Naive thymus-derived CD4-positive, alpha-beta T cell (primary cell): ENCODE measurements around the gene RNU1-3. TPM values are rescaled to one million over a fixed set of nuclear protein-coding genes. Genes with fewer than 3 reads are reported as not detected.
"Not testable (repeated sequence)": the region's sequence is repeated elsewhere in the genome, so short reads cannot be mapped to it uniquely, and the experiment has no call there.

Experiments
- ATAC-seq: fragments of 150-1000 bp; cut with Tn5 transposase; 2 replicates; pipeline ENCODE4 v1.10.0; 2021; ENCODE audit warnings: mild to moderate bottlenecking, moderate library complexity
- CTCF ChIA-PET: fragments of 350-600 bp; sonication (Branson Sonifier 250); formaldehyde crosslinking; loops from one replicate; lab custom pipeline; 2021; ENCODE audit warnings: antibody characterized with exemption; lab: Charles Lee
- POLR2A ChIA-PET: fragments of 350-600 bp; sonication (Branson Sonifier 250); formaldehyde crosslinking; loops from one replicate; lab custom pipeline; 2021; ENCODE audit warnings: antibody characterized with exemption, inconsistent platforms; lab: Charles Lee
- DNase-seq, 9 donors: peaks; one replicate each; pipeline versions ENCODE4 v3.0.0 to v3.0.0-alpha.2; 2020 to 2022; ENCODE audit warnings: mixed read lengths in 1 of 9
- H3K27ac ChIP-seq: one replicate; pipeline ENCODE4 v1.7.0; 2013; ENCODE audit warnings: mild to moderate bottlenecking, low read depth, low read length, moderate library complexity
- H3K27me3 ChIP-seq, 2 donors: one replicate each; pipeline ENCODE4 v1.7.0; 2013; ENCODE audit warnings: low read length in 2 of 2, mild to moderate bottlenecking in 2 of 2, moderate library complexity in 2 of 2; ENCODE audit not compliant: control insufficient read depth in 2 of 2, insufficient read depth in 2 of 2
- H3K36me3 ChIP-seq, 3 experiments: 1 replicate in 2 of 3; 2 replicates in 1 of 3; pipeline ENCODE4 v1.7.0; 2013; ENCODE audit warnings: low read length in 3 of 3, mild to moderate bottlenecking in 3 of 3, moderate library complexity in 1 of 3; ENCODE audit not compliant: insufficient read depth in 3 of 3, control insufficient read depth in 2 of 3
- H3K4me1 ChIP-seq, 2 donors: one replicate each; pipeline ENCODE4 v1.7.0; 2013; ENCODE audit warnings: low read length in 2 of 2, mild to moderate bottlenecking in 2 of 2, moderate library complexity in 1 of 2; ENCODE audit not compliant: control insufficient read depth in 2 of 2, insufficient read depth in 2 of 2
- H3K4me3 ChIP-seq: 2 replicates; pipeline ENCODE4 v1.7.0; 2013; ENCODE audit warnings: mild to moderate bottlenecking, low read length
- H3K9me3 ChIP-seq, 3 experiments: 1 replicate in 2 of 3; 2 replicates in 1 of 3; pipeline ENCODE4 v1.7.0; 2013; ENCODE audit warnings: low read length in 3 of 3; ENCODE audit not compliant: control insufficient read depth in 2 of 3
- H3K27ac Mint-ChIP-seq, 9 donors: one replicate each; pipeline ENCODE4 v1.8.0; 2020 to 2022; ENCODE audit warnings: mixed read lengths in 9 of 9, mild to moderate bottlenecking in 8 of 9, moderate library complexity in 5 of 9, inconsistent platforms in 2 of 9
- H3K27me3 Mint-ChIP-seq, 5 donors: one replicate each; pipeline ENCODE4 v1.8.0; 2021 to 2022; ENCODE audit warnings: mixed read lengths in 5 of 5, mild to moderate bottlenecking in 1 of 5
- H3K36me3 Mint-ChIP-seq, 5 donors: one replicate each; pipeline ENCODE4 v1.8.0; 2020 to 2022; ENCODE audit warnings: mixed read lengths in 5 of 5, mild to moderate bottlenecking in 3 of 5, inconsistent platforms in 1 of 5
- H3K4me1 Mint-ChIP-seq, 7 donors: one replicate each; pipeline ENCODE4 v1.8.0; 2020 to 2022; ENCODE audit warnings: mixed read lengths in 7 of 7, mild to moderate bottlenecking in 3 of 7, inconsistent platforms in 1 of 7
- H3K4me3 Mint-ChIP-seq, 10 donors: one replicate each; pipeline ENCODE4 v1.8.0; 2020 to 2022; ENCODE audit warnings: mild to moderate bottlenecking in 10 of 10, mixed read lengths in 10 of 10, moderate library complexity in 6 of 10, inconsistent platforms in 2 of 10
- H3K9me3 Mint-ChIP-seq, 11 donors: one replicate each; pipeline ENCODE4 v1.8.0; 2020 to 2022; ENCODE audit warnings: mixed read lengths in 11 of 11, mild to moderate bottlenecking in 4 of 11, inconsistent platforms in 1 of 11, moderate library complexity in 1 of 11
- intact Hi-C, 2 donors: fragments of 100-400 bp; cut with micrococcal nuclease; formaldehyde crosslinking; loops; one replicate each; pipeline ENCODE4 v1.15.1; 2023
- polyA plus RNA-seq, 2 donors: library from polyadenylated mRNA; unstranded; fragments of 300-500 nt; fragmentation: Illumina TruSeq; gene quantifications; one replicate each; pipeline ENCODE4 v1.2.3, GENCODE V29; 2021
- total RNA-seq, 6 experiments: library from RNA in 5 of 6; stranded (reverse) in 5 of 6; gene quantifications; 1 replicate in 5 of 6; 2 replicates in 1 of 6; pipeline ENCODE4 v1.2.3 and lab custom pipeline; 2021 to 2026

RNU1-3 gene
- total and polyA plus RNA-seq, 7 experiments from 2014 or later = 2,341 to 4,458 (median 3,337) TPM; not detected in 2

- CTCF ChIA-PET = interaction anchor here (0.6 kb wide), 1 partner anchor 232 kb away, joined by 3 read pairs; no protein-coding TSS in a partner anchor
- H3K9me3 ChIP-seq, H3K36me3 Mint-ChIP-seq, H3K4me1 ChIP-seq, H3K4me3 Mint-ChIP-seq, H3K27me3 Mint-ChIP-seq, H3K27me3 ChIP-seq, POLR2A ChIA-PET, ATAC-seq, H3K36me3 ChIP-seq, H3K4me1 Mint-ChIP-seq, H3K27ac Mint-ChIP-seq, H3K4me3 ChIP-seq, DNase-seq, H3K27ac ChIP-seq, H3K9me3 Mint-ChIP-seq, intact Hi-C loops: not testable (repeated sequence)
Observed at GRCh38 chr1:16687132-16687800, 20.5 kb upstream of the RNU1-3 start.

GRCh38 chr1:16685445-16686371 is 19.0 kb upstream of the RNU1-3 start:
- H3K9me3 Mint-ChIP-seq, H3K36me3 Mint-ChIP-seq, H3K4me1 ChIP-seq, H3K27ac Mint-ChIP-seq, POLR2A ChIA-PET, H3K27me3 ChIP-seq, H3K4me1 Mint-ChIP-seq, intact Hi-C loops, H3K9me3 ChIP-seq, H3K27ac ChIP-seq, CTCF ChIA-PET, H3K4me3 ChIP-seq, H3K36me3 ChIP-seq, H3K27me3 Mint-ChIP-seq, DNase-seq, ATAC-seq: not testable (repeated sequence)
- H3K4me3 Mint-ChIP-seq = peak overlapping the region in 5 of 10 donors; percentile 10 to 72 (median 54)

- DNase-seq = peak in 2 of 9 donors; percentile 28 to 42
- H3K27ac ChIP-seq, H3K4me1 Mint-ChIP-seq, intact Hi-C loops, H3K9me3 ChIP-seq, POLR2A ChIA-PET, CTCF ChIA-PET, H3K4me3 Mint-ChIP-seq, H3K27ac Mint-ChIP-seq, H3K9me3 Mint-ChIP-seq, H3K4me1 ChIP-seq, H3K36me3 ChIP-seq, H3K4me3 ChIP-seq, H3K27me3 ChIP-seq, H3K36me3 Mint-ChIP-seq: not testable (repeated sequence)
- H3K27me3 Mint-ChIP-seq = peaks cover 6 to 14% (median 9%) of the 10 kb centered on the region in 5 donors
- ATAC-seq = peak; percentile 77
Observed at GRCh38 chr1:16684738-16685337, 18.1 kb upstream of the RNU1-3 start.

GRCh38 chr1:16684152-16684551 is 17.4 kb upstream of the RNU1-3 start:
- H3K27ac ChIP-seq, intact Hi-C loops, H3K9me3 ChIP-seq, H3K9me3 Mint-ChIP-seq, H3K4me1 Mint-ChIP-seq, H3K36me3 Mint-ChIP-seq, CTCF ChIA-PET, H3K27ac Mint-ChIP-seq, H3K27me3 ChIP-seq, DNase-seq, ATAC-seq, H3K4me3 Mint-ChIP-seq, H3K4me3 ChIP-seq, POLR2A ChIA-PET, H3K4me1 ChIP-seq, H3K36me3 ChIP-seq: not testable (repeated sequence)
- H3K27me3 Mint-ChIP-seq = peaks cover 6 to 19% (median 15%) of the 10 kb centered on the region in 5 donors

DNA sequence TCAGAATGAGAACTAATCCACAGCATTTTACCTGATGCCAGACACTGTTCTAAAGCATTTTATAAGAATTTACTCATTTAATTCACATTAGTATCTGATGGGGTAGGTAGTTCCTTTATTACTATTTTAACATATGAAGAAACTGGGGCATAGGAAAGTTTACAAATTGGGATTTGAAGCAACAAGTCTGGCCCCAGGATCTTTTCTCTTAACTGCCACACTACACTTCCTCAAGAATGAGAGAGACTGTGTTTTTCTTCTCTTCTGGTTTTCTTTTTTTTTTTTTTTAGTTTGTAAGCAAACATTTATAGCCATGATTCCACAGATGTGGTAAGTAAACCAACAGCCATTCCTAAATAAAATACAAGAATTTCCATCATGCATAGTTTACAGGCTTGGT is 16.1 kb upstream of the RNU1-3 start:
- H3K27ac ChIP-seq, H3K36me3 ChIP-seq, ATAC-seq, CTCF ChIA-PET, intact Hi-C loops, H3K4me1 ChIP-seq, H3K27ac Mint-ChIP-seq, H3K4me3 Mint-ChIP-seq, DNase-seq, H3K9me3 Mint-ChIP-seq, H3K4me3 ChIP-seq, H3K36me3 Mint-ChIP-seq, H3K27me3 ChIP-seq, POLR2A ChIA-PET, H3K9me3 ChIP-seq: not testable (repeated sequence)
- Mint-ChIP-seq H3K27me3 (peaks cover 6 to 30% (median 21%) of the 10 kb centered on the region in 5 donors), H3K4me1 (peaks cover 0 to 14% (median 7%) of the 10 kb centered on the region in 7 donors)

GRCh38 chr1:16680366-16680765 is 13.6 kb upstream of the RNU1-3 start:
- peaks cover 0 to 14% of the 10 kb centered on the region in 2 donors for H3K4me1 ChIP-seq
- H3K36me3 Mint-ChIP-seq, H3K27ac Mint-ChIP-seq, H3K9me3 ChIP-seq, POLR2A ChIA-PET, H3K4me3 Mint-ChIP-seq, H3K27me3 ChIP-seq, H3K4me3 ChIP-seq, intact Hi-C loops, CTCF ChIA-PET, ATAC-seq, H3K36me3 ChIP-seq, H3K9me3 Mint-ChIP-seq, DNase-seq, H3K27ac ChIP-seq: not testable (repeated sequence)
- Mint-ChIP-seq H3K27me3 (peaks cover 0 to 40% (median 14%) of the 10 kb centered on the region in 5 donors), H3K4me1 (peaks cover 0 to 23% (median 12%) of the 10 kb centered on the region in 7 donors)
